Hematopoietic multipotent progenitor cell treated with erythropoietin and hydrocortisone succinate and interleukin-3 and kit ligand, for 15 days (in vitro differentiated cells): ENCODE data around the gene MAP6.
"Not testable (repeated sequence)": the region's sequence is repeated elsewhere in the genome, so short reads cannot be mapped to it uniquely, and the experiment has no call there.

Source experiments
- DNase-seq: peaks from one replicate; pipeline ENCODE4 v3.0.0-alpha.2; 2015; ENCODE audit warnings: low spot score

The MAP6 gene

DNA sequence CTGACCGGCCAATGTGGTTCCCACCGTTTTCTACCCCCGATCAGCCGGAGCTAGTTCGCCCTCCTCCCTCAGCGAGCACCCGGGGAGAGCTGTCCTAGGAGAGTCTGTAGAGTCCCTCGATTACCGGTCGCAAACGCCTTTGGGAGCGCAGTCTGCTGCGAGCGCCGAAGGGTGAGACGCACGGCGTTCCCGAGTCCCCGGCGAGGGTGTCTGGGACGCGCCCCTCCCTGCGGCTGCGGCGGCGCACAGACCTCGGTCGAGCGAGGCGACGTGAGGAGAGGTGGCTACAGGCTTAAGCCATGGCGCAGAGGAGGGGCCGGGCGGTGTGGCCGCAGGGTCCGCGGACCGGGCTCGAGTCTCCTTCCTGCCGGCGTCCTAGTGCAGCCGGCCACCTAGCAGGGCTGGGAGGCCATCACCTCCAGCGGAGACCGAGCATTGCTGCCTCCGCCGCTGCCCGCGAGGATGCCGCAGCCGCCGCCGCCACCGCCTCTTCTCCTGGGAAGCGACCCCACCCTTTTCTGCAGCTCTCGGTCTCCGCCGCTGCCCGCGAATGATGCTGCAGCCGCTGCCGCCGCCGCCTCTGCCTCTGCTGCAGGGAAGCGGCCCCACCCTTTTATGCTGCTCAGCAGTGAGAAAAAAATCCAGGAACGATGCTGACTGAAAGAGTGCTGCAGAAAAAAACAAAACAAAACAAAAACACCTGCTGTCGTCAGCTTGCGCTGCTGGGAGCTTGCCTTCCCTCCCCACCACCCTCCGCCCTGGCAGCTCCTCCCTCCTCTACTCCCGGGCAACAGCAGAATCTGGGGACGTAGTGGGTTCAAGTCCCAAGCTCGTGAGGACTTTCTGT is at the start of gene MAP6:
Gene MAP6 (minus strand): TSS at position 588 of the 847 bp plus-strand sequence. CDS start 669 bp downstream, outside the sequence.
- peak; percentile 40 for DNase-seq

DNA sequence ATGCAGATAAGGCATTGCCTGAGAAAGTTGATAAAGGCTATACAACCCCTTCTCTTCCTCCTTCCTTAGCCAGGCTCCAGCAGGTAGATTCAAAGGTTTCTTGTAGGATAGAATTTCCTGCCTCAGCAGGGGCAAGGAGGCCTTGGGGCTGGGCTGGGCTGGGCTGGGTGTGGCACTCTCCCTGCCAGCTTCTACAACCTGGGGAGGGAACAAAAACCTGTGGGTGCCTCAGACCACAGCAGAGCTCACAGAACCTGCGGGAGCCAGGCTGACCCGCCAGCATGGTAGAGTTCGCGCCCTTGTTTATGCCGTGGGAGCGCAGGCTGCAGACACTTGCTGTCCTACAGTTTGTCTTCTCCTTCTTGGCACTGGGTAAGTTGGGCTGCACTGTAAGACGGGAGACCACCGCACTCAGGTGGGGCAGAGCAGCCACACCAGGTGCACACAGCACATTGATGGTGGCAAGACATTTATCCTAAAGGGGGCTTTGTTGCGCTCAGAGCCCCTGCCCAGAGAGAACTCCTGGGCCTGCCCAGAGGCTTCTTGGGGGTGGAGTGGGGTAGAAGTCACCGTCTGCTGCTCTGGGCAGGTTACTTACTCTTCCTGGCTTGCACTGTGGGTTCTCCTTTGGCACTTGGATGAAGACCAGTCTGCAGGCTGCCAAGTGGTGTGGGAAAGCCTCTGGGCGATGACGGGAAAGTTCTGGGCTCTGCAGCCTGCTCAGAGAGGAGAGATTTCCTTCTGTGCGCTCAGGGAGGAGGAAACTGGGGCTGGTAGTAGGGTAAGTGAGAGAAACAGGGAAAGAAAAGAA is 49.0 kb upstream of the MAP6 start, which contains the start of gene MOGAT2:
Gene MOGAT2 (plus strand): TSS at position 231 of the 811 bp plus-strand sequence. CDS start 51 bp downstream, at position 282.
- no peak for DNase-seq

DNA sequence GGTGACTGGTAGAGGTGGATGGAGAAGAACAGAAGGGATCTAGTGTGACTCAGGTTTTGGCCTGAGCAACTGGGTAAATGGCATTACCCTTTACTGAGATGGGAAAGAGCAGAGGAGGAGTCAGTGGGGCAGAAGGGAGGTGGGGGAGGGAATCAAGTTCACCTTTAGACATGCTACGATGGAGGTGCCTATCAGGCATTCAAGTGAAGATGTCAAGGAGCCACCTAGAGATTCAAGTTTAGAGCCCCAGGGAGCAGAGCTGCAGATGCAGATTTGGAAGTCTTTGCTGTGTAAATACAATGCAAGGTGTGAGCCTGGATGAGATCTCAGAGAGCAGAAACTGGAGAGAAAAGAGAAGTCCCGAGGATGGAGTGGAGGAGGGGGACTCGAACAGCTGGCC is 47.8 kb upstream of the MAP6 start:
- no peak for DNase-seq

DNA sequence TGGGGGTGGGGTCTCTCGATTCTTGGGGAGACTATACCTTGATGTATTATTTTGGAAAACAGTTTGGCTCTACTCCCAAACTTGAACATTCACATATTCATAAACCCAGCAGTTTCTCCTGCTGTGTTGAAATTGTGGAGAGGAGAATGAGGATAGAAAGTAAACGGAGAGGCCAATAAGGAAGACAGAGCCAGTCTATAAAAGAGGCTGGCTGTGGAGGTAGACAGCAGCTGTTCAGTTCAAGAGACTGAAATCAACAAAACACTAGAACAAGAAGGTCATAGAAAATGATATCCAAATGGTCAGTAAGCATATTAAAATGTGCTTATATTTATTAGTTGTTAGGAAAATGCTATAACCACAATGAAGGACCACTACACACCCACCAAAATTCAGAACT is 46.9 kb upstream of the MAP6 start:
- no peak for DNase-seq

DNA sequence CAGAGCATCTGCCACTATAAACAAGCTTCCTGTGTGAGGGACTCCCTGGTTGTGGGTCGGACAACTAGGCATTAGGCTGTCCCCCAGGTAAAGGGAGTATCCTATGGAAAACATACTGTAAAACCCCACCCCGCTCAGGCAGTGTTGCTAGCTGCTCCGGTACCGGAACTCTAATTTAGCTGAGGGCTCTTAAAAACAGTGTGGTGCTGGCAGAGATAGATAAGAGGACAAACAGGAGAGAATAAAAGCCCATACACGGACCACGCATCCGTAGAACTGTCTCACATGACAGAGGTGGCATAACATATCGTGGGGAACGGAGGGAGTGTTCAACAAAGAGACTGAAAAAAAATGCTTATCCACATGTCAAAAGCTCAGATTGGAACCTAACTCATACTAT is 45.4 kb upstream of the MAP6 start:
- DNase-seq = peak; percentile 41

DNA sequence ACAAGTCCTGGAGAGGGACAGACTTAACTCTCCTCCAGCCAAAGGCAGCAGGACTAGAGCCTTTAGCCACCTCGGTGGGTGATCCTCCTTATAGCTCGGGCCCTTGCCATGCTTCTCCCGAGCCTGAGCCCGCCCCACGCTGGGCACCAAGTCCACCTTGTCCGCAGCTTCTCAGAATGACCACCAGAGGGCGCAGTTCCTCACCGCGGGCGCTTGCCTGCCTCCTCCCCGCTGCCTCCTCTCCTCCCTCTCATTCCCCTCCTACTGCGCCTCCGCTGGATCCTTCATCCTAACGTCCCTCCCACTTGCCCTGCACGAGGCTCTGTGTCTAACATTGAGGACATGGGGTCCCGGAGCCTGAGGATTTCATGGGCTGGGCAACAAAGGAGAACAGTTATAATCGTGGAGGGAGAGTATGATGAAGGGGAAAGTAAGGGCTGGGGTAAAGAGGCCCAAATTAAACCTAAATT is 37.5 kb upstream of the MAP6 start:
- DNase-seq = peak; percentile 84

DNA sequence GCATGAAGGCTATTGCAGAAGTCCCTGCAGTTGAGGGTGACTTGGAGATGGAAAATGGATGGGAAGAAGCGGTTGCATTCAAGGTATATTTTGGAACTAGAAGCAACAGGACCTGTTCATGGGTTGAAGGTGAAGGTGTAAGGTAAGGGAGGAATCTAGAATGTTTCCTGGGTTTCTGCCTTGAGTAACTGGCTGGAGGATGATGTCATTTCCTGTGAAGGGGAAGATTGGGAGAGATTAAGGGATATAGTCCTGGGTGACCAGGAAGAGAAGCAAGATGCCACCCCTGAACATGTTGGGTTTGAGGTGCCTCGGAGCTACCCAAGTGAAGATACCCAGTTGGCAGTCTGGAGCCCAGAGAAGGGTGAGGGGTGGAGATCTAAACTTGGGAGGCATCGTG is 36.7 kb upstream of the MAP6 start:
- no peak for DNase-seq

DNA sequence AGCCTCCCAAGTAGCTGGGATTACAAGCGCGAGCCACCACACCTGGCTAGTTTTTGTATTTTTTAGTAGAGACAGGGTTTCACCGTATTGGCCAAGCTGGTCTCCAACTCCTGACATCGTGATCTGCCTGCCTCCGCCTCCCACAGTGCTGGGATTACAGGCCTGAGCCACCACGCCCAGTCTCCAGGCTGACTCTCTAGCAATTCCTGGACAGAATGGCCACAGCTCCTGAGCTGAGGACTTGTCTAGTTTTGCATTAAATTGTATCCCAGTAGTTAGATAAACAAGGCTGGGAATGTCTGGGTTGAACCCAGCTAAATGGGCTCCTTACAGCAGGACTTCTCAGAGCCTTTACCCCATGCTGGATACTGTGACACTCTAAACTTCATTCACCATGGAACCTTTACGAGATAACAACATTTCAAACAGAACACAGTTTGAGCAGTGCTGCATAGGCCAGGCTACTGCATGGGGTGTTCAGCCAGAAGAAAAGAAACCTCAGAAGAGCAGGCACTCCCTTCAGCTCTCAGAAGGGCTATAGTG is 34.9 kb upstream of the MAP6 start:
- no peak for DNase-seq

DNA sequence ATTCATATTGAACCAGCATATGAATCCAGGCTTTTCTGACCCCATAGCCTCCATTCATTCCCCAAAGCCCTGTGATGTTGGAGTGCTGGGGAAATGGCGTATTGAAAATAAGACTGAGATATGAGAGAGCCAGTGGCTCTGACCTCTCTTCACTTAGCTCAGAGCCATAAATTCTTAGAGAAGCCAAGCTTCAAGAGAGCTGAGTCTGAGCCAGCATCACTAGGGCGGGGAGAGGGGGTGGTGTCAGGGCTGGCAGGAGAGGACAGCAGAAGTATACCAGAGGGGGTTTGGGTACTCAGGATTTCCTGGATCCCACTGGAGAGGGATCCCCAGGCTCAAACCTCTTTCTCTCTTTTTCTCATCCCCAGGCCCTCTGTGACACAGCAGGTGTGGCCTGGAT is 32.1 kb upstream of the MAP6 start:
- DNase-seq = no peak

DNA sequence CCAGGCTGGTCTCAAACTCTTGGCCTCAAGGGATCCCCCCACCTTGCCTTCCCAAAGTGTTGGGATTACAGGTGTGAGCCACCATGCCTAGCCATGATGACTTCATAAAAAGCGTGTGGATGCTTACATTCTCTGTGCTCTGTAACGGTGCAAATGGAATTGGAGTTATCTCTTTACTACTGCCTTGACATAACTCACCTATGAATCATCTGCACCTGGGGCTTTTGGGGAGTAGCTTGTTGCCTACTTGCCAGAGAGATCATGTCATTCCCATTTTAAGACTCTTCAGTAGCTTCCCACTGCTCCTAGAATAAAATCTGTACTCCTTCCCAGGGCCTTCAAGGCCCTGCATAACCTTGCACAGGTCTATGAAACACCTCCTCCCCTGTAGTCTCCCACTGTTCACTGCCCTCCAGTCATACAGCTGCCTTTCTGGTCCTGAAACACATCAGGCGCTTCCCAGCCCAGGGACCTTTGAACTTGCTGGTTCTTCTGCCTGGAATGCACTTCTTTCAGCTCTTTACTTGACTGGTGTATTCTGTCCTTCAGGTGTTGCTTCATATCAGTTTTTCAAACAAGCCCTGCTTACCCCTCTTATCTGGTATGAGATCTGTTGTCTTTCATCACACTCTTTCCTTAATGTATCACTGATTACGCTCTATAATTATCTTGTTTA is 29.2 kb upstream of the MAP6 start:
- no peak for DNase-seq

DNA sequence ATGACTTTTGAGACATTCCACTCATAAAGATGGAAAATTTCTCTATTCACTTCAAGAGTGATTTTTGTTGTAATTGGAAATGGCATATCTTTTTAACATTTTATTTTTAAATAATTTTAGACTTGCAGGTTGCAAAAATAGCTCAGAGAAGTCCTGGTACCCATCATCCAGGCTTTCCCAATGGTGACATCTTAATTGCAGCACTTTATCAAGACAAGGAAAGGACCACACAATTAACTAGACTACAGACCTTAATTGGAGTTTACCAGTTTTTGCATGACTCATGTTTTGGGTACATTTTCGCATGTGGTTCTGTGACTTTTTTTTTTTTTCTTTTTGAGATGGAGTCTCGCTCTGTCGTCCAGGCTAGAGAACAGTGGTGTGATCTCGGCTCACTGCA is 23.0 kb upstream of the MAP6 start:
- DNase-seq = no peak

DNA sequence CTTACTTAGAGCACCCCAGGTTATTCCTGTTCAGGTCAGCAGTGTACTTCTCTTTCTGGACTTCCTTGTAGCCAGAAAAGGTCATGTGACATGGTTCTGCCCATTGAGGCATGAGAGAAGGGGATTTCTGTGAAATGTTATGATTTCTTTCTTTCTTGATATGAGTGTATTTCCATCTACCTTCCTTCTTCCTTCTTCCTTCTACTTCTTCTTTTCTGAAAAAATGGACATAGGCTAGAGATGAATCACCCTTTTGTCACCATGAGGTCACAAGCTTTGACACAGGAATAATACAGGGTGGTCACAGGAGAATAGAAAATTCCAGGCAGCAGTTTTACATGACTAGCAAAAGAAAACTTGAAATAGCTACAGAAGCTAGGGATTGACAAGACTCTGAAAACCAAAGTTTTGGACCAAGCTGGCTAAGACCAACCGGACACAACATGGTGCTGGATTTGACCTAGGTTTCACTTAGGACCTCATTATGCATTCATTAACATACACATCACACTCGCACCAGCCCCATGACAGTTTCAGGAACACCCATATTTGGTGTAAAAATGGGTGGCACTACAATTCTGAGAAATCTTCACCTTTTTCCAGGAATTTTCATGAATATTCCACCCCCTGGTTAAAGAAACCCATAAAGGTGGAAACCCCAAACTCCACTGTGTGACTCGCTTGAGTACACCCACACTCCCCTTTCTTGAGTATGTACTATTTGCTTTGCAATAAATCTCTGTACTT is 21.2 kb upstream of the MAP6 start:
- DNase-seq = no peak

DNA sequence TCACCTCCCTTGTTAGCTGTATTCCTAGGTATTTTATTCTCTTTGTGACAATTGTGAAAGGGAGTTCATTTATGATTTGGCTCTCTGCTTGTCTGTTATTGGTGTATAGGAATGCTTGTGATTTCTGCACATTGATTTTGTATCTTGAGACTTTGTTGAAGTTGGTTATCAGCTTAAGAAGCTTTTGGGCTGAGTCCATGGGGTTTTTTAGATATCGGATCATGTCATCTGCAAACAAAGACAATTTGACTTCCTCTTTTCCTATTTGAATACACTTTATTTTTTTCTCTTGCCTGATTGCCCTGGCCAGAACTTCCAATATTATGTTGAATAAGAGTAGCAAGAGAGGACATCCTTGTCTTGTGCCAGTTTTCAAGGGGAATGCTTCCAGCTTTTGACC is 15.0 kb upstream of the MAP6 start:
- not testable (repeated sequence) for DNase-seq

DNA sequence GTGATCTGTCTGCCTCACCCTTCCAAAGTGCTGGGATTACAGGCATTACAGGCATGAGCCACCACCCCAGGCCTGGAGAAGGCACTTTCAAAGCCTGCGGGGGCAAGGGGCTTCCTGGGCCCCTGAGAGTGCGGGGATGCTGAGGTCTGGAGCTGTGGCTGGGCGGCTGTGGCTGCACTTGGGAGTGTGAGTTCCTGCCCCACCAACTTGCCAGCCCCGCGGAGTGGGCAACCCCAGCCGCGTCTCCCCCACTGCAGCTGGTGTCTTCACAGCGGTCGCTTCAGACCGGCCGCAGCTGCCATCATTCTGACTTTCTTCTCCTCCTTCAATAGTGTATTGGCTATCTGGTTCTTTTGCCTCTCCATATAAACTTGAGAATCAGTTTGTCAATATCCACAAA is 10.7 kb upstream of the MAP6 start:
- no peak for DNase-seq

DNA sequence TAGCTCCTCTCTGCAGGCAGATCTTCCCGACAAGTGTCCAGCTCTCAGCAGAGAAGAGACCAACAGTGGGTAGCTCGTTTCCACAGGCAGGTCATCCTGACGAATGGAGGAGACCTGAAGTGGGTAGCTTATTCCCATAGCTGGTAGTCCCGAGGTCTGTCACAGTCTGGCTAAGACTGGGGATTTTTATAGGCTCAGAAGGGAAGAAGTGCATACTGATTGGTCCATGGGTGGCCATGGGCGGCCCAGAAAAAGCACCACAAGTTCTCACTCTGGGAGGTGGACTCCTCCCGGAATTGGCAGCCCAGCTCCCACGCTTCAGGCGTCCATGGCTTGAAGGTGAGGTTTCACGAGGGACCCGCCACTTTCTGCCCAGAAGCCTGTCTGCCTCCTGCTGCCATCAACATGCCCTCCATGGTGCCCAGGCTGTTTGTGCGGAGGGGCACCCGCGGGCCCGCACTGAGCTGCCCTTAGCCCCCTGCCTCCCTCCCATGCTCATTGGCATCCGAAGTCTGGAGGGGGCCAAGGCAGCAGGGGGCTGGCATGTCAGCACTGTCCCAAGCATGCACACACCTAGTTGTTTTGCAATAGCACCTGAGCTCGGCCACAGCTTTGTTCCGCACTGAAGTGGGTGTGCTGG is 9.9 kb upstream of the MAP6 start:
- DNase-seq = no peak

DNA sequence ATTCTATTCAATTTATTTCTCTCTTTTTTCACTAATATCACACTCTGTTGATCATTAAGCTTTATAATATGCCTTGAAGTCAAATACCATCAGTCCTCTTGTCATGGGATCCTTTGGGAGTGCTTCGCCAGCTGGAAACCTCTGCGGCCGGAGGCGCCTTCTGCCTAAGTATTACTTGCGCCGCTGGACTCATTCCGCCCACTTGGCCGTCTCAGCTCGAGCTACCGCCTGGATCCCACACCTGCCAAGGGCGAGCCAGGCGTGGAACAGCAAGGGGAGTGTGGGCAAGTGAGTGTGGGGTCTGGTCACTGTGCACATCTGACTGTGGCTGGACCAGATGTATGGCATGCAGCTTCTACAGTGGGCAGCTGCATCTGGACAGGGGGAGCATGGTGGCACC is 9.1 kb upstream of the MAP6 start:
- DNase-seq = no peak

DNA sequence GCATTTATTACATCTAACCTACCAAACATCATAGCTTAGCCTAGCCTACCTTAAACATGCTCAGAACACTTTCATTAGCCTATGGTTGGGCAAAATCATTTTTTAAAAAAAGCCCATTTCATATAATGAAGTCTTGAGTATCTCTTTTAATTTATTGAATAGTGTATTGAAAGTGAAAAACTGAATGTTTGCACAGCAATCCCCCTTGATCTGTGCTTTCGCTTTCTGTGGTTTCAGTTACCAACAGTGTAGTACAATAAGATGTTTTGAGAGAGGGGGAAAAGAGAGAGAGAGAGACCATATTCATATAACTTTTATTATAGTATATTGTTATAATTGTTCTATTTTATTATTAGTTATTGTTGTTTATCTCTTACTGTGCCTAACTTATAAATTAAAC is 8.4 kb upstream of the MAP6 start:
- no peak for DNase-seq

DNA sequence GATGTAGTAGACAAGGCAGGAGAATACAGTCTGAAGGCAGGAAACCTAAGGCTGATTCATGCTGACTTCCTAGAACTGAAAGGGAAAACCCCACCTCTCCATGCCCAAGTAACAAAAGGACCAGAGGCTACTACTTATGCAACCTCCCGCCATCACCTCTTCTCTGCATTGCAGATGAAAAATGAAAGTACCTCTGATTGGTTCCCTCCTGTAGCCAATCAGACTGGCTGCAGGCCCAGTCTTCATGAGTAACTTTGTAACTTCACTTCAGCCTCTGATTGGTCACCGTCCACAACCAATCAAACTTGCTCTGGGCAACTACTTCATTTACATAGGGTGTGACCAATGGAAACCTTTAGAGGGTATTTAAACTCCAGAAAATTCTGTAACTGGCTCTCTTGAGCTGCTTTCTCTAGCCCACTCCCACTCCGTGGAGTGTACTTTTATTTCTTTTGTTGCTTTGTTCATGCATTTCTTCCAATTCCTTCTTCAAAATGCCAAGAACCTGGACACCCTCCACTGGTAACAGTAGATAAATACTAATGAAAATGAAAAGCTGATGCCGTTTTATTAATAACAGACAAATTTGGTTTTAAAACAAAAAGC is 5.2 kb upstream of the MAP6 start:
- DNase-seq = peak; percentile 54

DNA sequence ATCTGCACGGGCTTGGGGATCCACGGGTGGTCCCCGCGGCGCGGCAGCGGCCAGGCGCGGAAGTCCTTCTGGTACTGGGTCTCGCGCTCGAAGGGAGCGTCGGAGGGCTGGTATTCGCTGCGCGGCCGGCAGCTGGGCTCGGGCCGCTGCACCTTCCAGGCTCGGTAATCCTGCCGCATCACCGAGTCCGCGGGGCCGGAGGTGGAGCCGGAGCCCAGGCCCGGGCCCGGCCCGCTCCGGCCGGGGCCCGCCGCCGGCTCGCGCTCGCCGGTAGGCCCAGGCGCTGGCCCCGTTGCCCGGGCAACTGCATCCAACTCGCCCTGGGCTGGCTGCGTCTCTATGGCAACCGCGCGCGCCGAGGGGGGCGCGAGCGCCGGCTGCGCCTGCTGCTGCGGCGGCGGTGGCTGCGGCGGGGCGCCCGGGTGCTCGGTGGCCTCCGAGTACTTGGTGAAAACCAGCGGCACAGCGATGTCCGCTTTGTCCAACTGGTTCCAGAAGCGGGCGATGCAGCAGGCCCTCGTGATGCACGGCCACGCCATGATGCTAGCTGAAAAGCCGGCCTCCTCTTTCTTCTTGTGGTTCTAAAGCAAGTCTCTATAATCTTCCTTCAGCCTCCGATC is 897 bp downstream of the MAP6 start:
- no peak for DNase-seq

DNA sequence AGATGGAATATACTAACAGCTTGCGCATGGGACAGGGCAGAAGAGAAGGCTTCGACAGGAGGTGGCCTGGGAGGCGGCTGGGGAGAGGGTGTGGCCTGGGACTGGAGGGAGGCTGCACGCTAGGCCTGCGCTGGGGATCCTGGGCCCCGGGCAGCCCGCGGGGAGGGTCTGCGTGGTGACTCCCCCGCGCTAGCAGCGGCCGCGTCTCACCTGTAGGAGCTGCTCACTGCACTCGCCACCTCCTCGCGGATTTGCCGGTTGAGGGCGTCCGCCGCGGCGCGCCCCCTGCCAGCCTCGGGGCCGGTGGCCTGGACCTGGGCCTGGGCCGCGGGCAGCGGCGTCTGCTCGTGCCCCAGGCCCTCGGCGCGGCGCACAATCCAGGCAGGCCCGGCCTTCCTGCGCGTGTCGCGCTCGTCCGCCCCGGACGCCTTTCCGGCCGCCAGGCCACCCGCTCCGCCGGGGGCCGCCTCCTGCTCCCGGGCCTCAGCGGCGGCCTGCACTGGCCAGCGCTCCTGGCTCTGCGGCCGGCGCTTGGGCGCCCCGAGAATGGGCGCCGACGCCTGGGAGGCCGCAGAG is 1.5 kb downstream of the MAP6 start:
- no peak for DNase-seq
